AG04450 (cell line): ENCODE results near the gene P2RY6. TPM values are rescaled to one million over a fixed set of nuclear protein-coding genes. Genes with fewer than 3 reads are reported as not detected.
"Not testable (repeated sequence)": the region's sequence is repeated elsewhere in the genome, so short reads cannot be mapped to it uniquely, and the experiment has no call there.

ENCODE experiments used
- CTCF ChIA-PET: fragments of 300-600, 350-600 bp; formaldehyde crosslinking; extraction: SDS; loops from one replicate; lab custom pipeline; 2022; ENCODE audit warnings: antibody characterized with exemption, inconsistent platforms; lab: Charles Lee
- POLR2A ChIA-PET: fragments of 350-600 bp; formaldehyde crosslinking; extraction: SDS; loops from one replicate; lab custom pipeline; 2021; ENCODE audit warnings: antibody characterized with exemption, inconsistent platforms; lab: Yijun Ruan, JAX
- DNase-seq: peaks from one replicate; pipeline ENCODE4 v3.0.0-alpha.2; 2011; ENCODE audit warnings: low read depth, low spot score
- H3K27ac ChIP-seq: one replicate; pipeline ENCODE4 v1.5.1; 2012; ENCODE audit warnings: low read depth, low read length, control low read depth
- H3K27me3 ChIP-seq: one replicate; pipeline ENCODE4 v1.6.0; 2012; ENCODE audit warnings: low read length; ENCODE audit not compliant: control insufficient read depth, insufficient read depth
- H3K4me3 ChIP-seq: 2 replicates; pipeline ENCODE4 v1.5.1; 2011; ENCODE audit warnings: mild to moderate bottlenecking, low read depth, low read length, control low read depth
- H3K9me3 ChIP-seq: 2 replicates; pipeline ENCODE4 v1.5.1; 2012; ENCODE audit warnings: low read length; ENCODE audit not compliant: control insufficient read depth, insufficient read depth
- polyA plus RNA-seq: library from polyadenylated mRNA; depleted of rRNA; stranded (reverse); fragments of >200 nt; gene quantifications from 2 replicates; pipeline ENCODE4 v1.2.3, GENCODE V29; 2011
- TF ChIP-seq, protein P1 (sequence below): IDR thresholded peaks from 2 replicates; pipeline ENCODE4 v1.5.1; 2011; ENCODE audit warnings: low read depth, low read length, control low read depth, inconsistent platforms

Gene P2RY6
- polyA plus RNA-seq, 1 experiment: not detected

DNA sequence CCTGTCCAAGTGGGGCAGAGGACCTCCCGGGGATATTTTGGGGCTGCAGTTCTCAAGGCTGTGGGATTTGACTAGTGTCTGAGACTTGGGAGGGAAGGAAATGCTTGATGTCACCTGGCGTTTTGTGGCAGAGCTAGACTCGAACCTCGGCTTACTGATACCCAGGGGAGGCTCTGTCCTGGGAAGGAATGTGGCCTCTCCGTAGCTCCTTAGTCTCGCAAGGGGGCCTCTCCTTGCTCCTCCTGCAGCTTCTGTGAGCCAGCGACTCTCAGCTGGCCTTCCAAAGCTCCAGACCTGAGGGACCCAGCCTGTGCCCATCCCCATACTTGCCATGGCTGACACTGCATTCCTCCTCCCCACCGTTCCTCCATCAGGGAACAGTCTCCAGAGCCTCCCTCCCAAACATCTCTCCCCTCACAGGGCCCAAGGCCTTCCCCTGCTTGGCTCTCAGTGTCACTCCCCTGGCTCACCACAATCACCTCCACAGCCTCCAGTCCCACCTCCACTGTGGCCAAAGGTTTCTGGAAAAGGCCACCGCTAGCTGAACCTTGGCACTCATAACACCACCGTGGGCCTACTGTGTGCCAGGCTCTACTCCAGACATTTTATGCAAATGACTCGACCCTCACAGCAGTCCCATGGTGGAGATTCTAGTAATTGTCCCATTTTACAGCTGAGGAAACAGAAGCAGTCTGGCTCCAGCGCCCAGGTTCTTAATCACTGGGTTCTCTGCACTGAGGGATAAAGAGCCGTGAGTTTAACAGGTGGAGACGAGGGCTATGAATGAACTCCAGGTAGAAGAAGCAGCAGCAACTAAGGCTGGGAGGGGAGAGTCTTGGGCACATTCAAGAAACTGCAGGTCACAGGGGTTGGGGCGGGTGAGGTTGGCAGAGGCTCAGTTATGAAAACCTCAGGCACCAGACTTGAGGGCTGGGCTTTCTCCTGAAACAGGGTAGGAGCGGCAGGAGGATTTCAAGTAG lies 42.0 kb upstream of the P2RY6 start:
- Histone ChIP-seq H3K9me3 (peaks cover 4% of the 10 kb centered on the region; the same call in 1 of the 2 replicates), H3K27me3 (peaks cover 11% of the 10 kb centered on the region), H3K27ac (no peak overlapping the region), H3K4me3 (no peak overlapping the region)
- TF ChIP-seq, protein P1, sequence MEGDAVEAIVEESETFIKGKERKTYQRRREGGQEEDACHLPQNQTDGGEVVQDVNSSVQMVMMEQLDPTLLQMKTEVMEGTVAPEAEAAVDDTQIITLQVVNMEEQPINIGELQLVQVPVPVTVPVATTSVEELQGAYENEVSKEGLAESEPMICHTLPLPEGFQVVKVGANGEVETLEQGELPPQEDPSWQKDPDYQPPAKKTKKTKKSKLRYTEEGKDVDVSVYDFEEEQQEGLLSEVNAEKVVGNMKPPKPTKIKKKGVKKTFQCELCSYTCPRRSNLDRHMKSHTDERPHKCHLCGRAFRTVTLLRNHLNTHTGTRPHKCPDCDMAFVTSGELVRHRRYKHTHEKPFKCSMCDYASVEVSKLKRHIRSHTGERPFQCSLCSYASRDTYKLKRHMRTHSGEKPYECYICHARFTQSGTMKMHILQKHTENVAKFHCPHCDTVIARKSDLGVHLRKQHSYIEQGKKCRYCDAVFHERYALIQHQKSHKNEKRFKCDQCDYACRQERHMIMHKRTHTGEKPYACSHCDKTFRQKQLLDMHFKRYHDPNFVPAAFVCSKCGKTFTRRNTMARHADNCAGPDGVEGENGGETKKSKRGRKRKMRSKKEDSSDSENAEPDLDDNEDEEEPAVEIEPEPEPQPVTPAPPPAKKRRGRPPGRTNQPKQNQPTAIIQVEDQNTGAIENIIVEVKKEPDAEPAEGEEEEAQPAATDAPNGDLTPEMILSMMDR: no peak
- POLR2A ChIA-PET: no interaction called here
- no peak for DNase-seq
- CTCF ChIA-PET: no interaction called here

DNA sequence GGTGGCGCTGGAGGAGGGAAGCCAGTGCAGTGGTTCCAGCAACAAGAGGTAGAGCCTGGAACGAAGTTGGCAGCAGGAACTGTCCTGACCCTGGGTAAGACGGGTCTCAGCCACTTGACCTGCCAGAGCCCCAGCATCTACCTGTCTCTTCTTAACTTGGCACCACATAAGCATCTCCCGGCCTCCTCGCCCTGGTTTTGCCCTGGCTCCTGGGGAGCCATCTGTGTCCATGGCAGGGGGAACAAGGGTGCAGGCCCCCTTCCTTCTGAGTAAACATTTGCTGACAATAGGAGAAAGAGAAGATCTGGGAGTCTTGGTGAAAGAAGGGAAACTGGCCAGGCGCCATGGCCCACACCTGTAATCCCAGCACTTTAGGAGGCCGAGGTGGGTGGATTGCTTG lies 41.2 kb upstream of the P2RY6 start:
- Histone ChIP-seq H3K27ac (no peak overlapping the region), H3K27me3 (peaks cover 7% of the 10 kb centered on the region), H3K9me3 (peaks cover 4% of the 10 kb centered on the region; the same call in 1 of the 2 replicates), H3K4me3 (no peak overlapping the region)
- ChIA-PET POLR2A (no interaction called here), CTCF (no interaction called here)
- no peak for DNase-seq
- TF ChIP-seq, protein P1: no peak

DNA sequence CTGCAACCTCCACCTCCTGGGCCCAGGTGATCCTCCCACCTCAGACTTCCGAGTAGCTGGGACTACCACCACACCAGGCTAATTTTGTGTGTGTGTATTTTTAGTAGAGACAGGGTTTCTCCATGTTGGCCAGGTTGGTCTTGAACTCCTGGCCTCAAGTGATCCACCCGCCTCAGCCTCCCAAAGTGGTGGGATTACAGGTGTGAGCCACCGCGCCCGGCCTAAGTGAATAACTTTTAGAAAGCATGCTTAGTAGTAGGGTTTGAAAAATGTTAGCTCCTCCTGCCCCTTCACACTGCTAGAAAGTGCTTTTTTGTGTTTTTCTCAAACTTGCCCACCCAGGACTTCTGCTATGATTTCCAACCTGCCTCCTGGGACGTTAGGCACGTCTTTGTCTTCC lies 39.7 kb upstream of the P2RY6 start:
- H3K4me3 ChIP-seq, DNase-seq, H3K9me3 ChIP-seq, H3K27me3 ChIP-seq, H3K27ac ChIP-seq, POLR2A ChIA-PET: not testable (repeated sequence)
- CTCF ChIA-PET: interaction anchor here (2.1 kb wide), 1 partner anchor 10 kb away, joined by 16 read pairs; no protein-coding TSS in a partner anchor

DNA sequence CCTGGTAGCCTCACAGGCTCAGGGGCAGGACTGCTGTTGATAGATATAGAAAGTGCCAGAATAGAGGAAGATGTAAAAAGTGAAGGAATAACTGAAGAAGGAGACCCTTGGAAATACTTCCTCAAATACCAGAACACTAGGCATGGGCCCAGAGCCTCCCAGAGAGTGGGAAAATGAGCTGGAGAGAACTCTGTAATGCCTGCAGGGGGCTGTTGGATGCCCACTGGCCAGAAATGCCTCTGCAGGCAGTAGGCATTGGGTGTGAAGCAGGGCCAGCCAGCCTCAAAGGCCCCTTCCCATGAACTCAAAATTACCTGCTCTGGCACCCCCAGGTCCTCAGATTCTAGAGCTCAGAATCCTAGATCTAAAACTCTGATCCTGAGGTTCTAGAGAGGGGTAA lies 38.9 kb upstream of the P2RY6 start:
- H3K27ac ChIP-seq: peak overlapping the region; percentile 11
- ChIA-PET POLR2A (interaction anchor here (1.2 kb wide), 1 partner anchor 9 kb away, joined by 5 read pairs; no protein-coding TSS in a partner anchor), CTCF (interaction anchor here (0.6 to 2.1 kb wide), 5 partner anchors 9 to 401 kb away, joined by 3 to 16 read pairs (median 4); no protein-coding TSS in a partner anchor)
- H3K9me3 ChIP-seq: peaks cover 4% of the 10 kb centered on the region; the same call in 1 of the 2 replicates
- H3K4me3 ChIP-seq: no peak overlapping the region
- TF ChIP-seq, protein P1: no peak
- peaks cover 1% of the 10 kb centered on the region for H3K27me3 ChIP-seq
- DNase-seq: no peak

DNA sequence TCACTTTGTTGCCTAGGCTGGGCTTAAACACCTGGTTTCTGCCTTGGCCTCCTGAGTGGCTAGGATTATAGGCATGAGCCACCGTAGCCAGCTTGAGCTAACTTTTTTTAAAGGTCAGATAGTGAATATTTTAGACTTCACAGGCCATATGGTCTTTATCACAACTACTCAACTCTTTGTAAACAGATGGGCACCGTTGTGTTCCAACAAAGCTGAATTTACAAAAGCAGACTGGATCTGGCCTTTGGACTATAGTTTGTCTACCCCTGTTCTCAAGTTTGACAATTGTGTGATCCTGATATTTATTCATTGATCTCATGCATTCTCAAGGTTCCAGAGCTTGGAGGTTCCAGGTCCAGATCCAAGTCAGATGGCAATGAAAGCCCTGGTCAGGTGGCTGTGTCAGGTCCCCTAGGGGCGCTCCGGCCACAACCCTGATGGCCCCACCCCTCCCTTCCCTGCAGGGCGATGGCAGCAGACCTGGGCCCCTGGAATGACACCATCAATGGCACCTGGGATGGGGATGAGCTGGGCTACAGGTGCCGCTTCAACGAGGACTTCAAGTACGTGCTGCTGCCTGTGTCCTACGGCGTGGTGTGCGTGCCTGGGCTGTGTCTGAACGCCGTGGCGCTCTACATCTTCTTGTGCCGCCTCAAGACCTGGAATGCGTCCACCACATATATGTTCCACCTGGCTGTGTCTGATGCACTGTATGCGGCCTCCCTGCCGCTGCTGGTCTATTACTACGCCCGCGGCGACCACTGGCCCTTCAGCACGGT lies 38.3 kb upstream of the P2RY6 start:
- Histone ChIP-seq H3K27ac (peak overlapping the region; percentile 11), H3K27me3 (no peaks in the 10 kb centered on the region), H3K9me3 (peaks cover 4% of the 10 kb centered on the region; the same call in 1 of the 2 replicates), H3K4me3 (no peak overlapping the region)
- DNase-seq: no peak
- TF ChIP-seq, protein P1: no peak
- CTCF ChIA-PET: interaction anchor here (0.6 to 2.1 kb wide), 5 partner anchors 9 to 402 kb away, joined by 3 to 16 read pairs (median 4); no protein-coding TSS in a partner anchor
- POLR2A ChIA-PET: interaction anchor here (1.2 kb wide), 1 partner anchor 9 kb away, joined by 5 read pairs; no protein-coding TSS in a partner anchor
